Upper lobe of right lung (tissue), 1 donor: ENCODE data around the gene DDX28. TPM values are rescaled to one million over a fixed set of nuclear protein-coding genes. Genes with fewer than 3 reads are reported as not detected.
A peak's percentile ranks its signal among the peaks of the same experiment; 100 is the strongest.
"Not testable (repeated sequence)": the region's sequence is repeated elsewhere in the genome, so short reads cannot be mapped to it uniquely, and the experiment has no call there.

Experiments used
- ATAC-seq: fragments of 200-7000 bp; cut with Tn5 transposase; one replicate; pipeline ENCODE4 v1.9.1; 2020; ENCODE audit warnings: mild to moderate bottlenecking, moderate library complexity
- DNase-seq: peaks from one replicate; pipeline ENCODE4 v3.0.0-alpha.2; 2020
- H3K27ac ChIP-seq: fragments of 200-600 bp; one replicate; pipeline ENCODE4 v1.8.0; 2022
- H3K27me3 ChIP-seq: fragments of 200-600 bp; one replicate; pipeline ENCODE4 v1.8.0; 2022; ENCODE audit warnings: mild to moderate bottlenecking
- H3K36me3 ChIP-seq: fragments of 200-600 bp; one replicate; pipeline ENCODE4 v1.8.0; 2022
- H3K4me1 ChIP-seq: fragments of 200-600 bp; one replicate; pipeline ENCODE4 v1.8.0; 2022
- H3K4me3 ChIP-seq: fragments of 200-600 bp; one replicate; pipeline ENCODE4 v1.8.0; 2022; ENCODE audit warnings: mild to moderate bottlenecking
- H3K9me3 ChIP-seq: fragments of 200-600 bp; one replicate; pipeline ENCODE4 v1.8.0; 2022
- intact Hi-C: fragments of 100-400 bp; cut with DNase I; formaldehyde crosslinking; loops from one replicate; pipeline ENCODE4 v1.11.0; 2022
- total RNA-seq: library from RNA; stranded (reverse); fragmentation: NEBNext Ultra II Directional; extraction: Animal tissue kit (Norgen Biotek cat#: 25700); gene quantifications from one replicate; pipeline ENCODE4 v1.2.1, GENCODE V29; 2021
- TF ChIP-seq, protein P1 (sequence below): fragments of 200-600 bp; IDR thresholded peaks from one replicate; pipeline ENCODE4 v1.8.0; 2022; ENCODE audit warnings: antibody characterized with exemption
- donor health status: DM: no; HTN: yes; CAD: no; lungs with severe emphysema.

Gene DDX28
- total RNA-seq, 1 donor from 2014 or later: 9.9 TPM

DNA sequence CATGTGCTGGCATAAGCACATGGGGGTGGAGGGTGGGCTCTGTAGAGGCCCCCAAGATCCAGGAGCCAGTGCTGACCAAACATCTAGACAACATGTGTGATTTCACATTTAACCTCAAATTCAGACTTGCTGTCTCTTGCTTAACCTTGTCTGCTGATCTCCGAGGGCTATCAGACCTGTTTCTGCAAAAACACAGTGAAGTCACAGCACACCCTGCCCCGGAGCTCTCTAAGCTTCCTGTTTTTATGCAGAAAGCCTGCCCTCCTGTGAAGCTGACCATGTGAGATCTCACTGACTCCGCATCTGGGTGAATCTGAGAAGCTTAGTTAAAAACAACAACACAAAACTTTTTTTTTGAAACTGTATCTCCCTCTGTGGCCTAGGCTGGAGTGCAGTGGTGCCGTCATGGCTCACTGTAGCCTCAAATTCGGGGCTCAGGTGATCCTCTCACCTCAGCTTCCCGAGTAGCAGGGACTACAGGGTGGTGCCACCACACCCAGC is 17.2 kb downstream of the DDX28 start:
- Histone ChIP-seq H3K9me3 (no peaks in the 10 kb centered on the region), H3K27me3 (no peaks in the 10 kb centered on the region), H3K4me3 (no peak overlapping the region), H3K36me3 (no peaks in the 10 kb centered on the region), H3K4me1 (peaks cover 22% of the 10 kb centered on the region), H3K27ac (peak overlapping the region; percentile 83)
- intact Hi-C loops: no loop called here
- TF ChIP-seq, protein P1, sequence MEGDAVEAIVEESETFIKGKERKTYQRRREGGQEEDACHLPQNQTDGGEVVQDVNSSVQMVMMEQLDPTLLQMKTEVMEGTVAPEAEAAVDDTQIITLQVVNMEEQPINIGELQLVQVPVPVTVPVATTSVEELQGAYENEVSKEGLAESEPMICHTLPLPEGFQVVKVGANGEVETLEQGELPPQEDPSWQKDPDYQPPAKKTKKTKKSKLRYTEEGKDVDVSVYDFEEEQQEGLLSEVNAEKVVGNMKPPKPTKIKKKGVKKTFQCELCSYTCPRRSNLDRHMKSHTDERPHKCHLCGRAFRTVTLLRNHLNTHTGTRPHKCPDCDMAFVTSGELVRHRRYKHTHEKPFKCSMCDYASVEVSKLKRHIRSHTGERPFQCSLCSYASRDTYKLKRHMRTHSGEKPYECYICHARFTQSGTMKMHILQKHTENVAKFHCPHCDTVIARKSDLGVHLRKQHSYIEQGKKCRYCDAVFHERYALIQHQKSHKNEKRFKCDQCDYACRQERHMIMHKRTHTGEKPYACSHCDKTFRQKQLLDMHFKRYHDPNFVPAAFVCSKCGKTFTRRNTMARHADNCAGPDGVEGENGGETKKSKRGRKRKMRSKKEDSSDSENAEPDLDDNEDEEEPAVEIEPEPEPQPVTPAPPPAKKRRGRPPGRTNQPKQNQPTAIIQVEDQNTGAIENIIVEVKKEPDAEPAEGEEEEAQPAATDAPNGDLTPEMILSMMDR: no peak
- ATAC-seq (peak; percentile 96), DNase-seq (peak; percentile 70)

GRCh38 chr16:68005211-68005610 is 17.8 kb downstream of the DDX28 start:
- Histone ChIP-seq H3K4me1 (peaks cover 26% of the 10 kb centered on the region), H3K27me3 (no peaks in the 10 kb centered on the region), H3K9me3 (no peaks in the 10 kb centered on the region), H3K36me3 (no peaks in the 10 kb centered on the region), H3K27ac (peak overlapping the region; percentile 83), H3K4me3 (no peak overlapping the region)
- TF ChIP-seq, protein P1: no peak
- ATAC-seq: no peak
- no peak for DNase-seq
- intact Hi-C loops: no loop called here

DNA sequence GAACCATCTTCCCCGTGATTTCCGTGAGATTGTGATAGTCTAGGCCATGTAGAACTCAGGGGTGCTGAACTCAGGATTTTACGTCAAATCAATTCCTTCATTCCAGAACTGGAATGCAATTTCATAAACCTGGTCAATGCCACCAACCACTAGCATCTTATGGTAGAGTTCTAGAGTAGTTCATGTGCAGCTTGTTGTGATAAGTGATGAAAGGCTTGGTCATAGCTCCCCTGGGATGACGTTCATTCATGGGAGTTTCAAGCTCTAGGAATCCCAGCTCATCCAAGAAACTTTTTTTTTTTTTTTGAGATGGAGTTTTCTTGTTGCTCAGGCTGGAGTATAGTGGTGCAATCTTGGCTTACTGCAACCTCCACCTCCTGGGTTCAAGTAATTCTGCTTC is 20.0 kb downstream of the DDX28 start:
- no peaks in the 10 kb centered on the region for H3K9me3 ChIP-seq
- H3K27ac ChIP-seq: no peak overlapping the region
- DNase-seq (no peak), ATAC-seq (no peak)
- intact Hi-C loops: no loop called here
- H3K36me3 ChIP-seq: no peaks in the 10 kb centered on the region
- TF ChIP-seq, protein P1: no peak
- H3K4me3 ChIP-seq: no peak overlapping the region
- peaks cover 38% of the 10 kb centered on the region for H3K4me1 ChIP-seq
- H3K27me3 ChIP-seq: no peaks in the 10 kb centered on the region

GRCh38 chr16:68000450-68000849 is 22.6 kb downstream of the DDX28 start:
- H3K4me1 ChIP-seq: peaks cover 30% of the 10 kb centered on the region
- TF ChIP-seq, protein P1: no peak
- H3K27me3 ChIP-seq: no peaks in the 10 kb centered on the region
- no peaks in the 10 kb centered on the region for H3K9me3 ChIP-seq
- intact Hi-C loops: no loop called here
- peak overlapping the region; percentile 79 for H3K27ac ChIP-seq
- no peaks in the 10 kb centered on the region for H3K36me3 ChIP-seq
- DNase-seq (no peak), ATAC-seq (peak; percentile 52)
- peak overlapping the region; percentile 36 for H3K4me3 ChIP-seq

GRCh38 chr16:67999985-68000384 is 23.0 kb downstream of the DDX28 start:
- TF ChIP-seq, protein P1: no peak
- Histone ChIP-seq H3K4me3 (peak overlapping the region; percentile 36), H3K9me3 (no peaks in the 10 kb centered on the region), H3K27ac (peak overlapping the region; percentile 79), H3K27me3 (no peaks in the 10 kb centered on the region), H3K36me3 (no peaks in the 10 kb centered on the region), H3K4me1 (peaks cover 25% of the 10 kb centered on the region)
- peak; percentile 79 for ATAC-seq
- DNase-seq: no peak
- intact Hi-C loops: no loop called here

DNA sequence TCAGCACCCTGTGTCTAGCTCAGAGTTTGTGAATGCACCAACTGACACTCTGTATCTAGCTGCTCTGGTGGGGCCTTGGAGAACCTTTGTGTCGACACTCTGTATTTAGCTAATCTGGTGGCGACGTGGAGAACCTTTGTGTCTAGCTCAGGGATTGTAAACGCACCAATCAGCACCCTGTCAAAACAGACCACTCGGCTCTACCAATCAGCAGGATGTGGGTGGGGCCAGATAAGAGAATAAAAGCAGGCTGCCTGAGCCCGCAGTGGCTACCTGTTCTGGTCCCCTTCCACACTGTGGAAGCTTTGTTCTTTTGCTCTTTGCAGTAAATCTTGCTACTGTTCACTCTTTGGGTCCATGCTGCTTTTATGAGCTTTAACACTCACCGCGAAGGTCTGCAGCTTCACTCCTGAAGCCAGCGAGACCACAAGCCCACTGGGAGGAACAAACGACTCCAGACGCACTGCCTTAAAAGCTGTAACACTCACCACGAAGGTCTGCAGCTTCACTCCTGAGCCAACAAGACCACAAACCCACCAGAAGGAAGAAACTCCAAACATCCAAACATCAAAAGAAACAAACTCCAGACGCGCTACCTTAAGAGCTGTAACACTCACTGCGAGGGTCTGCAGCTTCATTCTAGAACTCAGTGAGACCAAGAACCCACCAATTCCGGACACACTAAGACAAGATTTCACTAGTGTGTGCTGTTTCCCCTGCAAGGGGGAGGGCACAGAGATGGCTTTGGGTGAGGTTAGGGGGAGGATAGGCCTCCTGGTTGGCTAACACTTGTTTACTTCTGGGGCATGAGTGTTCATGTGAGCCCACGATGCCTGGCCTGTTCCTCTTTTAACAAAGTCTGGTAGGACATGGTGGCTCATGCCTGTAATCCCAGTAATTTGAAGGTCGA is 24.0 kb downstream of the DDX28 start, which contains the start of gene DPEP2:
DPEP2 (minus strand) TSS at position 706 of the 910 bp plus-strand sequence. CDS start 6,272 bp downstream, outside the sequence.
- ATAC-seq: peak; percentile 94
- intact Hi-C loops, H3K9me3 ChIP-seq, H3K36me3 ChIP-seq, H3K27me3 ChIP-seq, DNase-seq: not testable (repeated sequence)
- Histone ChIP-seq H3K27ac (peak within 1 kb of the TSS; percentile 79), H3K4me3 (peak within 1 kb of the TSS; percentile 36), H3K4me1 (peaks cover 21% of the 10 kb centered on the region)

DNA sequence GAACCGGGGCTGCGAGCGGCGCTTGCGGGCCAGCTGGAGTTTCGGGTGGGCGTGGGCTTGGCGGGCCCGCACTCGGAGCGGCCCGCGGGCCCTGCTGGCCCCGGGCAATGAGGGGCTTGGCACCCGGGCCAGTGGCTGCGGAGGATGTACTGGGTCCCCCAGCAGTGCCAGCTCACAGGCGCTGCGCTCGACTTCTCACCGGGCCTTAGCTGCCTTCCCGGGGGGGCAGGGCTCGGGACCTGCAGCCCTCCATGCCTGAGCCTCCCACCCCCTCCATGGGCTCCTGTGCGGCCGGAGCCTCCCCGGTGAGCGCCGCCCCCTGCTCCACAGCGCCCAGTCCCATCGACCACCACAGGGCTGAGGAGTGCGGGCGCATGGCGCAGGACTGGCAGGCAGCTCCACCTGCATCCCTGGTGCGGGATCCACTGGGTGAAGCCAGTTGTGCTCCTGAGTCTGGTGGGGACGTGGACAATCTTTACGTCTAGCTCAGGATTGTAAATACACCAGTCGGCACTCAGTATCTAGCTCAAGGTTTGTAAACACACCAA is 24.7 kb downstream of the DDX28 start:
- H3K4me3 ChIP-seq, H3K9me3 ChIP-seq, DNase-seq, H3K27me3 ChIP-seq, H3K36me3 ChIP-seq, intact Hi-C loops, ATAC-seq: not testable (repeated sequence)
- H3K27ac ChIP-seq: peak overlapping the region; percentile 79
- peaks cover 27% of the 10 kb centered on the region for H3K4me1 ChIP-seq
